GM12878 (cell line): Measurements from ENCODE around the gene CHAC2. TPM values are rescaled to one million over a fixed set of nuclear protein-coding genes. Genes with fewer than 3 reads are reported as not detected.

Source experiments
- BHLHE40 ChIP-seq, 2 experiments: fragments of 450-650 bp in 1 of 2; IDR thresholded peaks; 2 replicates each; pipeline ENCODE4 v1.6.1; 2011 to 2017; ENCODE audit warnings: low read depth in 2 of 2, borderline replicate concordance in 1 of 2, improper control_type of control experiment in 1 of 2, low read length in 1 of 2, mild to moderate bottlenecking in 1 of 2
- CBX5 ChIP-seq: sonication (generic); IDR thresholded peaks from 2 replicates; pipeline ENCODE4 v1.6.1; 2016; ENCODE audit warnings: low read depth, moderate library complexity, mild to moderate bottlenecking, inconsistent platforms
- CHD2 ChIP-seq: IDR thresholded peaks from 2 replicates; pipeline ENCODE4 v1.6.1; 2011; ENCODE audit warnings: low read depth, low read length, improper control_type of control experiment, borderline replicate concordance
- ELK1 ChIP-seq: IDR thresholded peaks from 2 replicates; pipeline ENCODE4 v1.6.1; 2012; ENCODE audit warnings: low read depth, low read length, improper control_type of control experiment
- EZH2 ChIP-seq: IDR thresholded peaks from 2 replicates; pipeline ENCODE4 v1.6.1; 2012; ENCODE audit warnings: low read depth, mild to moderate bottlenecking, control low read depth, inconsistent platforms, low read length, borderline replicate concordance; ENCODE audit not compliant: control insufficient read depth
- FOXK2 ChIP-seq: fragments of 450-650 bp; IDR thresholded peaks from 2 replicates; pipeline ENCODE4 v1.6.1; 2017; ENCODE audit warnings: mild to moderate bottlenecking, moderate library complexity
- IKZF2 ChIP-seq, 2 experiments: fragments of 450-650 bp; IDR thresholded peaks; 2 replicates each; pipeline ENCODE4 v1.6.1; 2017; ENCODE audit warnings: mild to moderate bottlenecking in 2 of 2, moderate library complexity in 2 of 2
- MEF2A ChIP-seq: IDR thresholded peaks from 2 replicates; pipeline ENCODE4 v1.6.1; 2011; ENCODE audit warnings: low read depth, mild to moderate bottlenecking, low read length, moderate library complexity; ENCODE audit not compliant: insufficient read depth
- MEF2B ChIP-seq: fragments of 450-650 bp; IDR thresholded peaks from 2 replicates; pipeline ENCODE4 v1.6.1; 2018; ENCODE audit warnings: mild to moderate bottlenecking, moderate library complexity; ENCODE audit not compliant: partially characterized antibody, poor library complexity, severe bottlenecking
- MTA3 ChIP-seq: IDR thresholded peaks from 2 replicates; pipeline ENCODE4 v1.6.1; 2012; ENCODE audit warnings: low read length, inconsistent platforms, borderline replicate concordance
- POLR2AphosphoS2 ChIP-seq: IDR thresholded peaks from 2 replicates; pipeline ENCODE4 v1.6.1; 2011; ENCODE audit warnings: low read depth, mild to moderate bottlenecking, low read length, improper control_type of control experiment, moderate library complexity
- RBBP5 ChIP-seq: fragments of 200-600 bp; sonication (generic); conservative IDR thresholded peaks from 2 replicates; pipeline ENCODE4 v1.6.1; 2016
- RCOR1 ChIP-seq: conservative IDR thresholded peaks from 2 replicates; pipeline ENCODE4 v1.6.1; 2012; ENCODE audit warnings: low read depth, low read length, improper control_type of control experiment
- SMC3 ChIP-seq: IDR thresholded peaks from 2 replicates; pipeline ENCODE4 v1.6.1; 2011; ENCODE audit warnings: low read length, improper control_type of control experiment, borderline replicate concordance
- SREBF1 ChIP-seq: IDR thresholded peaks from 2 replicates; pipeline ENCODE4 v1.6.1; 2012; ENCODE audit warnings: mild to moderate bottlenecking, low read length
- ZNF274 ChIP-seq: IDR thresholded peaks from one replicate; pipeline ENCODE4 v1.8.0; 2011; ENCODE audit not compliant: insufficient read length, insufficient read depth
- polyA plus RNA-seq, 11 experiments: library from polyadenylated mRNA; depleted of rRNA in 4 of 11; unstranded in 6 of 11; stranded (reverse) in 5 of 11; fragments of >200 nt; fragmentation: Nextera tagmentation in 4 of 11; fragmentation: Illumina TruSeq in 1 of 11; extraction: Ambion mirVana in 4 of 11; extraction: Trizol in 1 of 11; gene quantifications; 1 replicate in 1 of 11; 2 replicates in 10 of 11; pipeline versions ENCODE4 v1.2.1 to v1.2.3, GENCODE V29; 2011 to 2016; ENCODE audit warnings: inconsistent platforms in 2 of 11, missing spikeins in 2 of 11, low read depth in 1 of 11
- total RNA-seq, 4 experiments: library from RNA; depleted of rRNA in 3 of 4; stranded (reverse); fragments of >200 nt in 3 of 4; fragmentation: Illumina TruSeq in 1 of 4; extraction: Trizol in 1 of 4; gene quantifications; 2 replicates each; pipeline versions ENCODE4 v1.2.1 to v1.2.3, GENCODE V29; 2013 to 2021
- TF ChIP-seq, protein P1 (sequence below): IDR thresholded peaks from 2 replicates; pipeline ENCODE4 v1.6.1; 2011; ENCODE audit warnings: borderline replicate concordance, low read depth, mild to moderate bottlenecking, moderate library complexity, low read length; ENCODE audit not compliant: insufficient read depth, poor library complexity, severe bottlenecking
- TF ChIP-seq, protein P2 (sequence below): fragments of 450-650 bp; IDR thresholded peaks from 2 replicates; pipeline ENCODE4 v1.6.1; 2018; ENCODE audit warnings: borderline replicate concordance, mild to moderate bottlenecking; ENCODE audit not compliant: partially characterized antibody
- TF ChIP-seq, protein P3 (sequence below): fragments of 450-650 bp; IDR thresholded peaks from 2 replicates; pipeline ENCODE4 v1.6.1; 2018; ENCODE audit warnings: mild to moderate bottlenecking, low read depth, moderate library complexity; ENCODE audit not compliant: partially characterized antibody

CHAC2 gene
- total and polyA plus RNA-seq, 10 of the 15 experiments (the other 5 are each of a cell fraction or from before 2014, with no cell fraction given), result 11.0 to 67.6 (median 25.0) TPM

- TF ChIP-seq BHLHE40 (IDR thresholded peaks at IDR 0.05; ENCODE audit: borderline replicate concordance in 1 of 2, low read depth in 2 of 2, low read length in 1 of 2), result peak; percentile 24 to 62; a peak in 3 of 4 replicates
- TF ChIP-seq, protein P1, sequence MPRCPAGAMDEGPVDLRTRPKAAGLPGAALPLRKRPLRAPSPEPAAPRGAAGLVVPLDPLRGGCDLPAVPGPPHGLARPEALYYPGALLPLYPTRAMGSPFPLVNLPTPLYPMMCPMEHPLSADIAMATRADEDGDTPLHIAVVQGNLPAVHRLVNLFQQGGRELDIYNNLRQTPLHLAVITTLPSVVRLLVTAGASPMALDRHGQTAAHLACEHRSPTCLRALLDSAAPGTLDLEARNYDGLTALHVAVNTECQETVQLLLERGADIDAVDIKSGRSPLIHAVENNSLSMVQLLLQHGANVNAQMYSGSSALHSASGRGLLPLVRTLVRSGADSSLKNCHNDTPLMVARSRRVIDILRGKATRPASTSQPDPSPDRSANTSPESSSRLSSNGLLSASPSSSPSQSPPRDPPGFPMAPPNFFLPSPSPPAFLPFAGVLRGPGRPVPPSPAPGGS, result no peak
- TF ChIP-seq EZH2, result no peak
- peak; percentile 61; the same call in 1 of the 2 replicates for TF ChIP-seq MEF2A
- peak; percentile 26 for TF ChIP-seq MEF2B
- peak; percentile 95 for TF ChIP-seq FOXK2
- TF ChIP-seq POLR2AphosphoS2, result peak; percentile 64
- TF ChIP-seq CHD2, result peak; percentile 42; the same call in 1 of the 2 replicates
- peak; percentile 15 to 40; a peak in 2 of 4 replicates for TF ChIP-seq IKZF2 (IDR thresholded peaks at IDR 0.05)
- TF ChIP-seq RBBP5, result peak; percentile 73; the same call in 1 of the 2 replicates
- TF ChIP-seq, protein P2, sequence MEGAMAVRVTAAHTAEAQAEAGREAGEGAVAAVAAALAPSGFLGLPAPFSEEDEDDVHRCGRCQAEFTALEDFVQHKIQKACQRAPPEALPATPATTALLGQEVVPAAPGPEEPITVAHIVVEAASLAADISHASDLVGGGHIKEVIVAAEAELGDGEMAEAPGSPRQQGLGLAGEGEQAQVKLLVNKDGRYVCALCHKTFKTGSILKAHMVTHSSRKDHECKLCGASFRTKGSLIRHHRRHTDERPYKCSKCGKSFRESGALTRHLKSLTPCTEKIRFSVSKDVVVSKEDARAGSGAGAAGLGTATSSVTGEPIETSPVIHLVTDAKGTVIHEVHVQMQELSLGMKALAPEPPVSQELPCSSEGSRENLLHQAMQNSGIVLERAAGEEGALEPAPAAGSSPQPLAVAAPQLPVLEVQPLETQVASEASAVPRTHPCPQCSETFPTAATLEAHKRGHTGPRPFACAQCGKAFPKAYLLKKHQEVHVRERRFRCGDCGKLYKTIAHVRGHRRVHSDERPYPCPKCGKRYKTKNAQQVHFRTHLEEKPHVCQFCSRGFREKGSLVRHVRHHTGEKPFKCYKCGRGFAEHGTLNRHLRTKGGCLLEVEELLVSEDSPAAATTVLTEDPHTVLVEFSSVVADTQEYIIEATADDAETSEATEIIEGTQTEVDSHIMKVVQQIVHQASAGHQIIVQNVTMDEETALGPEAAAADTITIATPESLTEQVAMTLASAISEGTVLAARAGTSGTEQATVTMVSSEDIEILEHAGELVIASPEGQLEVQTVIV, result peak; percentile 10
- peak; percentile 70 for TF ChIP-seq ELK1
- TF ChIP-seq, protein P3, sequence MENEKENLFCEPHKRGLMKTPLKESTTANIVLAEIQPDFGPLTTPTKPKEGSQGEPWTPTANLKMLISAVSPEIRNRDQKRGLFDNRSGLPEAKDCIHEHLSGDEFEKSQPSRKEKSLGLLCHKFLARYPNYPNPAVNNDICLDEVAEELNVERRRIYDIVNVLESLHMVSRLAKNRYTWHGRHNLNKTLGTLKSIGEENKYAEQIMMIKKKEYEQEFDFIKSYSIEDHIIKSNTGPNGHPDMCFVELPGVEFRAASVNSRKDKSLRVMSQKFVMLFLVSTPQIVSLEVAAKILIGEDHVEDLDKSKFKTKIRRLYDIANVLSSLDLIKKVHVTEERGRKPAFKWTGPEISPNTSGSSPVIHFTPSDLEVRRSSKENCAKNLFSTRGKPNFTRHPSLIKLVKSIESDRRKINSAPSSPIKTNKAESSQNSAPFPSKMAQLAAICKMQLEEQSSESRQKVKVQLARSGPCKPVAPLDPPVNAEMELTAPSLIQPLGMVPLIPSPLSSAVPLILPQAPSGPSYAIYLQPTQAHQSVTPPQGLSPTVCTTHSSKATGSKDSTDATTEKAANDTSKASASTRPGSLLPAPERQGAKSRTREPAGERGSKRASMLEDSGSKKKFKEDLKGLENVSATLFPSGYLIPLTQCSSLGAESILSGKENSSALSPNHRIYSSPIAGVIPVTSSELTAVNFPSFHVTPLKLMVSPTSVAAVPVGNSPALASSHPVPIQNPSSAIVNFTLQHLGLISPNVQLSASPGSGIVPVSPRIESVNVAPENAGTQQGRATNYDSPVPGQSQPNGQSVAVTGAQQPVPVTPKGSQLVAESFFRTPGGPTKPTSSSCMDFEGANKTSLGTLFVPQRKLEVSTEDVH, result no peak
- peak; percentile 24; the same call in 1 of the 2 replicates for TF ChIP-seq RCOR1
- no peak for TF ChIP-seq MTA3
- TF ChIP-seq SMC3, result no peak
- TF ChIP-seq CBX5, result 0 out of 2 replicates have a peak, but pooled peaks have one; percentile 10
- no peak for TF ChIP-seq ZNF274
- peak; percentile 55; the same call in 1 of the 2 replicates for TF ChIP-seq SREBF1
Measured at GRCh38 chr2:53786705-53787613, 19.4 kb downstream of the CHAC2 start, which contains the start of the genes ASB3 and ERLEC1 (continued).
